ENCODE measurements around the gene NBAS. TPM values are rescaled to one million over a fixed set of nuclear protein-coding genes. Genes with fewer than 3 reads are reported as not detected.

Gene NBAS
- polyA plus RNA-seq, 2 of the 4 experiments (the other 2 are of a cell fraction) = 16.7 to 34.9 TPM

- WGBS (ENCODE audit: missing lambda C conversion rate) = 89% methylated on average over 3 of the region's 3 CpGs
- Histone ChIP-seq H3K9me3 (no peaks in the 10 kb centered on the region), H3K4me3 (no peak overlapping the region), H3K4me1 (peaks cover 12% of the 10 kb centered on the region), H3K4me2 (no peak overlapping the region), H3K27ac (no peak overlapping the region)
- ChIA-PET POLR2A (no interaction called here), CTCF (no interaction called here)
- FAIRE-seq = no peak
- no peak for DNase-seq (ENCODE audit: low read depth in 1 of 2, low spot score in 1 of 2)
- no peak for ATAC-seq
- TF ChIP-seq CBX2 (IDR thresholded peaks at IDR 0.05; ENCODE audit: borderline replicate concordance, low read depth) = no peak
- no peak for TF ChIP-seq HOXB13 (CRISPR knock-in tag; IDR thresholded peaks at IDR 0.05; ENCODE audit: low read depth)
- no peak for TF ChIP-seq ZSCAN20 (CRISPR knock-in tag; IDR thresholded peaks at IDR 0.05)
Observed at GRCh38 chr2:15355386-15355785, 205.7 kb downstream of the NBAS start.

GRCh38 chr2:15354596-15355366 is 206.4 kb downstream of the NBAS start:
- DNase-seq (ENCODE audit: low read depth in 1 of 2, low spot score in 1 of 2) = no peak
- no peak for ATAC-seq
- TF ChIP-seq ZSCAN20 (CRISPR knock-in tag; IDR thresholded peaks at IDR 0.05) = no peak
- TF ChIP-seq FOSL2 (IDR thresholded peaks at IDR 0.05) = no peak
- no peak for TF ChIP-seq FOSL2 (CRISPR knock-in tag; IDR thresholded peaks at IDR 0.05)
- no peak for TF ChIP-seq RARB (CRISPR knock-in tag; IDR thresholded peaks at IDR 0.05)
- no peak for FAIRE-seq
- Histone ChIP-seq H3K4me1 (peaks cover 6% of the 10 kb centered on the region), H3K4me2 (no peak overlapping the region), H3K9me3 (no peaks in the 10 kb centered on the region), H3K4me3 (no peak overlapping the region), H3K27ac (no peak overlapping the region)
- 93% methylated on average over 1 of the region's 1 CpG for WGBS (ENCODE audit: missing lambda C conversion rate)
- ChIA-PET CTCF (interaction anchor here (1.6 kb wide), 1 partner anchor 42 kb away, joined by 3 read pairs; no protein-coding TSS in a partner anchor), POLR2A (no interaction called here)

- Histone ChIP-seq H3K4me2 (no peak overlapping the region), H3K9me3 (no peaks in the 10 kb centered on the region), H3K4me1 (no peaks in the 10 kb centered on the region), H3K4me3 (no peak overlapping the region), H3K27ac (no peak overlapping the region)
- ATAC-seq = no peak
- no peak for FAIRE-seq
- CTCF ChIA-PET = interaction anchor here (0.9 kb wide), 1 partner anchor 23 kb away, joined by 3 read pairs; no protein-coding TSS in a partner anchor
- WGBS (ENCODE audit: missing lambda C conversion rate) = 87% methylated on average over 11 of the region's 11 CpGs
- no peak for TF ChIP-seq NR3C1 (IDR thresholded peaks at IDR 0.05)
- DNase-seq (ENCODE audit: low read depth in 1 of 2, low spot score in 1 of 2) = no peak
- POLR2A ChIA-PET = interaction anchor here (0.6 kb wide), 1 partner anchor 322 kb away, joined by 3 read pairs; no protein-coding TSS in a partner anchor
Observed at GRCh38 chr2:15352363-15352762, 208.8 kb downstream of the NBAS start.

GRCh38 chr2:15348636-15349035 is 212.5 kb downstream of the NBAS start:
- TF ChIP-seq GATA3 (IDR thresholded peaks at IDR 0.05; ENCODE audit: borderline replicate concordance) (no peak), BHLHE40 (IDR thresholded peaks at IDR 0.05; ENCODE audit: low read depth, low read length) (no peak), EP300 (IDR thresholded peaks at IDR 0.05) (no peak), HEYL (CRISPR knock-in tag; IDR thresholded peaks at IDR 0.05) (no peak), CHD4 (IDR thresholded peaks at IDR 0.05; ENCODE audit: borderline replicate concordance) (no peak), CBX2 (IDR thresholded peaks at IDR 0.05; ENCODE audit: borderline replicate concordance, low read depth) (no peak), TP53 (CRISPR knock-in tag; IDR thresholded peaks at IDR 0.05) (no peak)
- no peaks in the 10 kb centered on the region for H3K9me3 ChIP-seq
- H3K4me3 ChIP-seq = no peak overlapping the region
- H3K27ac ChIP-seq = no peak overlapping the region
- POLR2A ChIA-PET = no interaction called here
- FAIRE-seq = no peak
- no peak for ATAC-seq
- CTCF ChIA-PET = interaction anchor here (1.0 kb wide), 1 partner anchor 15 kb away, joined by 3 read pairs; no protein-coding TSS in a partner anchor
- WGBS (ENCODE audit: missing lambda C conversion rate) = 91% methylated on average over 5 of the region's 5 CpGs
- no peak overlapping the region for H3K4me2 ChIP-seq
- no peak for DNase-seq (ENCODE audit: low read depth in 1 of 2, low spot score in 1 of 2)
- H3K4me1 ChIP-seq = no peaks in the 10 kb centered on the region

GRCh38 chr2:15348045-15348444 is 213.1 kb downstream of the NBAS start:
- 95% methylated on average over 4 of the region's 4 CpGs for WGBS (ENCODE audit: missing lambda C conversion rate)
- no peak overlapping the region for H3K27ac ChIP-seq
- POLR2A ChIA-PET = no interaction called here
- ATAC-seq (no peak), DNase-seq (ENCODE audit: low read depth in 1 of 2, low spot score in 1 of 2) (no peak), FAIRE-seq (no peak)
- CTCF ChIA-PET = interaction anchor here (1.0 kb wide), 1 partner anchor 16 kb away, joined by 3 read pairs; no protein-coding TSS in a partner anchor
- no peak overlapping the region for H3K4me2 ChIP-seq
- no peaks in the 10 kb centered on the region for H3K4me1 ChIP-seq
- TF ChIP-seq RNF2 (IDR thresholded peaks at IDR 0.05; ENCODE audit: borderline replicate concordance, low read depth) (no peak), CBX8 (IDR thresholded peaks at IDR 0.05) (no peak), CEBPB (IDR thresholded peaks at IDR 0.05) (no peak), RFX5 (IDR thresholded peaks at IDR 0.05) (no peak), HES2 (IDR thresholded peaks at IDR 0.05) (no peak), CBX2 (IDR thresholded peaks at IDR 0.05; ENCODE audit: borderline replicate concordance, low read depth) (no peak), EHF (CRISPR knock-in tag; IDR thresholded peaks at IDR 0.05) (no peak), HOXB5 (CRISPR knock-in tag; IDR thresholded peaks at IDR 0.05) (no peak), ZC3H11A (IDR thresholded peaks at IDR 0.05) (no peak)
- H3K4me3 ChIP-seq = no peak overlapping the region
- H3K9me3 ChIP-seq = no peaks in the 10 kb centered on the region

Measured in A549 (cell line).